IPS DF 4.7 (cell line): ENCODE results near the gene PRDX3.
"Not testable (repeated sequence)": the region's sequence is repeated elsewhere in the genome, so short reads cannot be mapped to it uniquely, and the experiment has no call there.

Experiments used
- DNase-seq: peaks from one replicate; pipeline ENCODE4 v3.0.0-alpha.2; 2013; ENCODE audit warnings: low spot score; ENCODE audit errors: extremely low read depth

PRDX3 gene

DNA sequence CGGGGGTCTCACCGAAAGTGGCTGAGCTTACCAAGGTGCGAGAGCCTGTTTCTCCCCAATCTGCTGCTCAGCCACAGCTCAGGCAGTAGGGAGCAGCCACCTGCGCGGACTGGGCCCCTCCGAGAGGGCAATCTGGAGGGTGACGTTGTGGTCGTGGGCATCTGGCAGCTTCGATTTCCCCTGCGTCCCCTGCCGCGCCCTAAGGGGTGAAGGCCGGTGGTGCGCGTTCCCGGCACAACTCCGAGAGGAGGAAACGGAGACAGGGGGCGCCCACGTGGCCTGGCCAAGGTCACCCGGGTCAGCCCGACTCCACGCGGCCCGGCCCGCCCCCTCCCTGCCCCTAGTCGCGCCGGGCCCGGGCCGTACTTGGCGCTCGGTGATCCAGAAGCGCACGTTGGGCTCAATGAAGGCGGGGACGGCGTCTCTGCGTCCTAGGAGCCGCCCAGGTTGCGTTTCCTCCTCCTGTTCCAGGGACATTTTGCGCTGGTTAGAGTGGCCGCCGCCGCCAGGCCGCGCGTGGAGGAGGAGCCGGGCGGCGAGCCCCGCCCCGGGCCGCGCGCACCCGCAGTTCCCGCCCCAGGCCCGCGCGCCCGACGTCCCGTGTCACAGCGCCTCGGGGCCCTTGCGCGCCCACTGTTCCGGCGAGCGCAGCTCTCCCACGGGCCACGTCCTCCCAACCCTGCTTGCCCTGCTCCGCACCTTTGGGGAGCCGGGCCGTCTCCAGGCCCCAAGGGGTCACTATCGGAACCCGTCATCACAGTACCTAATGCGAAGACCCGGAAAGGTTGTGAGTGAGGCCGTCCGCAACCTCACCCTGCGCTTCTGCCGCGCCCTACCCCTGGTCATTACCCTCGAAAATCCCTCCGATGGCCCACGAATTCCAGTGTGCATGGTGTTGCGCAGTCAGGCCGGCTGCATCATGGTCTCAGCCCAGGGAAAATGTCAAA is 13.2 kb downstream of the PRDX3 start, which contains the start of gene SFXN4:
Gene SFXN4 (minus strand): TSS at position 544 of the 947 bp plus-strand sequence. CDS start 67 bp downstream, at position 477.
- DNase-seq = no peak

DNA sequence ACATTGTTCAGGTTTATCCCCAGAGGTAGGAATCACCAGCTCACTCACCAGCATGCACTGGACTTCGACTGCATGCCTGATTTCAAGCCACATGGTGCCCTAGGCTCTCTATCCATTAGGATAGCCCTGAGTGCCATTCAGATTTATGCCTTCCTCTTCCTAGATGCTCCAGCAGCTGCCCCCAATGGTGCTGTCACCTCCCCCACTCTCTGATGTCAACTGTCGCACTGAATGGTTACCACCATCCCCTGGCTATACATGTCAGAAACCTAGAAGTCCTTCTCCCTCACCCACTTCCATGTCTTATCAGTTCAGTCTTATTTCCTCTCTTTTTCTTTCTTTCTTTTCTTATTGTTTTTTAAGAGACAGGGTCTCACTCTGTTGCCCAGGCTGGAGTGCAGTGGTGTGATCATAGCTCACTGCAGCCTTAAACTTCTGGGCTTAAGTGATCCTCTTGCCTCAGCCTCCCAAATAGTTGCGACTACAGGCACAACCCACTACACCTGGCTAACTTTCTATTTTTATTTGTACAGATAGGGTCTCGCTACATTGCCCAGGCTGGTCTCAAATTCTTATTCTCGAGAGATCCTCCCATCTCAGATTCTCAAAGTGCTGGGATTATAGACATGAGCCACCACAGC is 16.0 kb downstream of the PRDX3 start:
- no peak for DNase-seq

DNA sequence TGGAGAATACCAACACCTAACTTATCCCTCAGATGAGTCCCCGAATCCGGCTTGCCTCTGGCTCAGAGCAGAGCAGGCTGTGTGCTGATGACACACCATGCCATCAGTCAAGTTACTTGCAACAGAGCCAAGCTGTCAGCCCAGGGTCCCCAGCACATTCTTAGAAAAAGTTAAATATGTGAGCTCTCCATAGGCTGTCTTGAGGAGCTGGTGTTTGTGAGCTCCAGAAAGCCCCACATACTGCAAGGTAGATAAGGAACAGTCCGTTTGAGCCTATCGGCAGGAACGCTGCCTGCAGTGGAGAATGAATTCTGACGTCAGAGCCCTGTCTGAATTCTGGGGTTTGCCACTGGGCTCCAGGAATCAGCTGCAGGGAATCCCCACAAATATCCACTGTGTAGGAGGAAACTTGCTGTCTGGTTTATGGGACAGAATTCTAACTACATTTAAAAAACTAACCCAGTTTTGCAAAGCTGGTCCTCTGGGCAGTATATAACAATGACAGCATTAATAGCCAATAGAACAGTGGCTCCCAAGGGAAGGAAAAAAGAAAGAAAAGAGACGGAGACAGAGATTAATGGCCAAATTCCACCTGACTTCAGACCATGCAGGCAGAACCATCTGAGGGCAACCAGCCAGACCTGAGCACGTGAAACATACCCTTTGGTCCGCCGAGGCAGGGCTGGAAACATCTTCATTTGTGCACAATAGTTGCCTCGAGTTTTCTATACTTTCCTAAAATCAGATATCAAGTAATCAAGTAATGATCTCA is 16.7 kb downstream of the PRDX3 start:
- DNase-seq = no peak

- DNase-seq = no peak
These were observed 19.3 kb downstream of the PRDX3 start for GRCh38 chr10:119159332-119159731.

DNA sequence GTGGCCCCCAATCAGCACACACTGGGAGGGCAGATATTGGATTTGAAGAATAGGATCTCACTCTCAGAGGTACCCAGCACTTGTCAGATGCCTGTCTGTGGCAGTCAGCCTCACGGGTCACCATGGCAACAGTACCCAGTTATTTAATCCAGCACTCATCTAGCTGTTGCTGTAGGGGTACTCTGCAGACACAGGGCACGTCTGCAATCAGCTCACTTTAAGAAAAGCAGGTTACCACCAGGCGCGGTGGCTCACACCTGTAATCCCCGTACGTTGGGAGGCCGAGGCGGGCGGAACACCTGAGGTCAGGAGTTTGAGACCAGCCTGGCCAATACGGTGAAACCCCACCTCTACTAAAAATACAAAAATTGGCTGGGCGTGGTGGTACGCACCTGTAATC is 25.0 kb downstream of the PRDX3 start:
- DNase-seq = no peak

- DNase-seq = no peak
These were observed 25.6 kb downstream of the PRDX3 start for GRCh38 chr10:119153041-119153440.

DNA sequence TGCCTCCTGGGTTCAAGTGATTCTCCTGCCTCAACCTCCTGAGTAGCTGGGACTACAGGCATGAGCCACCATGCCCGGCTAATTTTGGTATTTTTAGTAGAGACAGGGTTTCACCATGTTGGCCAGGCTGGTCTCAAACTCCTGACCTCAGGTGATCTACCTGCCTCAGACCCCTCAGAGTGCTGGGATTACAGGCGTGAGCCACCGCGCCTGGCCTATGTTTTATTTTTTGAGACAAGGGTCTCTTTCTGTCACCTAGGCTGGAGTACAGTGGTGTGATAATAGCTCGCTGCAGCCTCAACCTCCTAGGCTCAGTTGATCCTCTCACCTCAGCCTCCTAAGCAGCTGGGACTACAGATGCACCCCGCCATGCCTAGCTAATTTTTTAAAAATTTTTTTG is 27.0 kb downstream of the PRDX3 start:
- DNase-seq = not testable (repeated sequence)

DNA sequence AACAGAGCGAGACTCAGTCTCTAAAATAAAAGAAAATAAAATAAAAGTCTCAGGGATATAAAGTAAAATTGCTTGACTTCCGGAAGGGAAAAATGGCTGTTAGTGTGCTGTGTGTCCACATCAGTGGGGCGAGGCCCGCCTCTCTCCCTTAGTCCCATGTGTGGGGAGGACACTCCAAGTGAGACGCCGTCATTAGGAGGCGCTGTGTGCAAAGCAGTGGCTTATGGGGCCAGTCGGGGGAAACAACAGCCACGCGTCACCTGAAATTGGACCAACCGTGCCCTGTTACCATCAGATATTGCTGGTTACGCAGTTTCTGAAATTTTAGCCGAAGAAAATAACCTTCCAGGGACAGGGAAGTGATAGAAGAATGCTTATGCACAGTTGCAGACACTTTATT is 28.9 kb downstream of the PRDX3 start:
- no peak for DNase-seq

GRCh38 chr10:119149157-119149556 is 29.5 kb downstream of the PRDX3 start:
- DNase-seq = no peak

GRCh38 chr10:119143657-119144056 is 35.0 kb downstream of the PRDX3 start:
- no peak for DNase-seq

DNA sequence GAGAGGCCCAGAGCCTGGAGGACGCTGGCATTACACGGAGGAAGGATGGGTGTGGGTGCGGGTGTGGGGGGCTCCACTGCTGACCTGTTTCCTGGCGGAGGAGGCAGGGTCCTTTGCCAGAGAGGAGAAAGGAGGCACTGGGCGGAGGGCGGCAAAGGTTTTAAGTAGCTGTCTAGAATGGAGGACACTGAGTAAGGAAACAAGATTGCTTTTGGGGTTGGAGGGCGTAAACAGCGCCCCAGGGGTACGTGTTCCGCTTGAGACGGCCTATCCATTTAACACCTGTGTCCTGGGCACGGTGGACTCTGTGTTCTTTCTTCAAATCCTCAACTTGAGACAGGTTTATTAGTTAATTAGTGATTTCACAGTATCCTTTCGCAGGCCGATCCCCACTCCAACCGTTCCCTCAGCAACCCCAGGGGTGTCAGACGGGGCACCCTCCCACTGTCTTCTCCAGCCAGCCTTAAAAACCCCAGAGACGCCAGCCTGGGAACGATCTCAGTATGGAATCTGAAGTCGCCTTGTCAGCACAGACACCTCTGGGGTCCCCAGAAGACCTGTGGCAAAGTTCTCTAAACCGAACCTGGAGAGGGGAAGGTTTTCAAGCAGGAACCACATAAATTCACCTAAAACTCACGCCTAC is 37.9 kb downstream of the PRDX3 start:
- no peak for DNase-seq

GRCh38 chr10:119139464-119140067 is 39.0 kb downstream of the PRDX3 start:
- peak; percentile 19 for DNase-seq

GRCh38 chr10:119138346-119139306 is 40.0 kb downstream of the PRDX3 start:
- DNase-seq = no peak

DNA sequence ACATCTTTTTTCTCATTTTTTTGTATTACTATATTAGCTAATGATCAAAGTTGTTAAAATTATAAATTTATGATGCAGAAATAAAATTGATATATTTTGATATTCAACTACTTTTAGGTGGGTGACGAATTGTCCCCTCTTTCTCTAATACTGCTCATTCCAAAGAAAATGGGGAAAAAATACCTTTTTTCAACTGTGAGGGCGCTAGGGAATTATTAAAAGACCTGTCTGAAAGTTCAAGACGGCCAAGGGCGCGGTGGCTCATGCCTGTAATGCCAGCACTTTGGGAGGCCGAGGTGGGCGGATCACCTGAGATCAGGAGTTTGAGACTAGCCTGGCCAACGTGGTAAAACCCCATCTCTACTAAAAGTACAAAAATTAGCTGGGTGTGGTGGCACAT is 40.7 kb downstream of the PRDX3 start:
- DNase-seq = not testable (repeated sequence)

- no peak for DNase-seq
These were observed 42.5 kb downstream of the PRDX3 start for GRCh38 chr10:119136084-119136483.

DNA sequence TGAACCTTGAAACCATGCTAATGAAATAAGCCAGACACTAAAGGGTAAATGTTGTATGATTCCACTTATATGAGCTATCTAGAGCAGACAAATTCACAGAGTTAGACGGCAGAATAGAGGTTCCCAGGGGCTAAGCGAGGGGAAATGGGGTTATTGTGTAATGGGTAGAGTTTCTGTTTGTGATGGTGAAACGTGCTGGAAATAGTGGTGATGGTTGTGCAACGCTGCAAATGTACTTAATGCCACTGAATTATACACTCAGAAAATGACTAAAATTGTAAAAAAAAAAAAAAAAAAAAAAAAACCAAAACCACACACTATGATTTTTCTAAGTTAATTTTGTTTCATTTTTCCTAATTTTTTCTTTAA is 43.1 kb downstream of the PRDX3 start:
- no peak for DNase-seq

GRCh38 chr10:119133949-119134348 is 44.7 kb downstream of the PRDX3 start:
- no peak for DNase-seq

- no peak for DNase-seq
These were observed 45.9 kb downstream of the PRDX3 start for GRCh38 chr10:119132521-119133345.
